PC-9 (cell line): ENCODE measurements around the gene POLG2. TPM values are rescaled to one million over a fixed set of nuclear protein-coding genes. Genes with fewer than 3 reads are reported as not detected.

Experiments used
- BruUV-seq: library from RNA; stranded (reverse); fragments of 400-500 nt; replicated peaks from 2 replicates; lab custom pipeline; 2021; lab: Mats Ljungman, UMichigan
- CTCF ChIA-PET: fragments of 300-600 bp; sonication (Branson Sonifier 250); formaldehyde crosslinking; loops from one replicate; lab custom pipeline; 2022; ENCODE audit warnings: antibody characterized with exemption; lab: Charles Lee
- POLR2A ChIA-PET: fragments of 300-600 bp; sonication (Branson Sonifier 250); formaldehyde crosslinking; loops from one replicate; lab custom pipeline; 2022; ENCODE audit warnings: antibody characterized with exemption; ENCODE audit not compliant: unreplicated experiment; lab: Charles Lee
- DNase-seq, 2 experiments: peaks; one replicate each; pipeline versions ENCODE4 v3.0.0 to v3.0.0-alpha.2; 2015 to 2022; ENCODE audit warnings: mixed read lengths in 1 of 2
- H2AFZ ChIP-seq: fragments of 200-600 bp; sonication (generic); 2 replicates; pipeline ENCODE4 v1.8.1; 2017; ENCODE audit warnings: antibody characterized with exemption
- H3F3A ChIP-seq: fragments of 200-600 bp; sonication (generic); 2 replicates; pipeline ENCODE4 v1.8.1; 2017; ENCODE audit warnings: antibody characterized with exemption, mild to moderate bottlenecking, low read depth; ENCODE audit not compliant: insufficient read depth
- H3K27ac ChIP-seq: fragments of 200-600 bp; sonication (generic); 2 replicates; pipeline ENCODE4 v1.6.1; 2016; ENCODE audit warnings: mixed run types
- H3K27me3 ChIP-seq: fragments of 200-600 bp; sonication (generic); 2 replicates; pipeline ENCODE4 v1.6.1; 2016; ENCODE audit warnings: low read depth, mixed run types; ENCODE audit not compliant: insufficient read depth
- H3K36me3 ChIP-seq: fragments of 200-600 bp; sonication (generic); 2 replicates; pipeline ENCODE4 v1.6.1; 2016; ENCODE audit warnings: low read depth, mixed run types
- H3K4me1 ChIP-seq: fragments of 200-600 bp; sonication (generic); replicated peaks from 2 replicates; pipeline ENCODE4 v1.6.1; 2016; ENCODE audit warnings: mixed run types; ENCODE audit not compliant: insufficient read depth
- H3K4me2 ChIP-seq: fragments of 200-600 bp; sonication (generic); 2 replicates; pipeline ENCODE4 v1.6.1; 2017; ENCODE audit warnings: mixed run types
- H3K4me3 ChIP-seq: fragments of 200-600 bp; sonication (generic); 2 replicates; pipeline ENCODE4 v1.6.1; 2016; ENCODE audit warnings: mixed run types
- H3K79me2 ChIP-seq: fragments of 200-600 bp; sonication (generic); 2 replicates; pipeline ENCODE4 v1.6.1; 2017; ENCODE audit warnings: low read depth, mixed run types
- H3K9me2 ChIP-seq: fragments of 200-600 bp; sonication (generic); 2 replicates; pipeline ENCODE4 v1.8.1; 2017; ENCODE audit warnings: mild to moderate bottlenecking; ENCODE audit not compliant: insufficient read depth
- H3K9me3 ChIP-seq: fragments of 200-600 bp; sonication (generic); 2 replicates; pipeline ENCODE4 v1.8.1; 2016; ENCODE audit warnings: low read depth; ENCODE audit not compliant: insufficient read depth
- H4K20me1 ChIP-seq: fragments of 200-600 bp; sonication (generic); 2 replicates; pipeline ENCODE4 v1.8.1; 2017; ENCODE audit not compliant: insufficient read depth
- CTCF ChIP-seq: fragments of 200-600 bp; sonication (generic); conservative IDR thresholded peaks from 2 replicates; pipeline ENCODE4 v1.6.1; 2017; ENCODE audit warnings: mixed run types, antibody characterized with exemption, mild to moderate bottlenecking, moderate library complexity
- EZH2 ChIP-seq: fragments of 200-600 bp; sonication (generic); IDR thresholded peaks from 2 replicates; pipeline ENCODE4 v1.8.0; 2017; ENCODE audit warnings: antibody characterized with exemption, low read depth
- intact Hi-C: fragments of 100-400 bp; cut with micrococcal nuclease; formaldehyde crosslinking; loops from one replicate; pipeline ENCODE4 v1.10.0; 2022; ENCODE audit not compliant: unreplicated experiment
- total RNA-seq: library from RNA; stranded (reverse); gene quantifications from 2 replicates; pipeline ENCODE4 v1.2.3, GENCODE V29; 2021

Gene POLG2
- total RNA-seq, 1 experiment from 2014 or later = 23.3 TPM

GRCh38 chr17:64499805-64500486 lies 3.1 kb upstream of the POLG2 start:
- Histone ChIP-seq H3K4me2 (peak overlapping the region; percentile 98; the same call in 1 of the 2 replicates), H3K4me3 (no peak overlapping the region), H3K27ac (peak overlapping the region; percentile 90; the same call in 1 of the 2 replicates), H3K9me2 (no peaks in the 10 kb centered on the region), H3K27me3 (no peaks in the 10 kb centered on the region), H3F3A (peaks cover 89% of the 10 kb centered on the region), H3K4me1 (peaks cover 59% of the 10 kb centered on the region), H2AFZ (no peak overlapping the region), H3K36me3 (peaks cover 62% of the 10 kb centered on the region), H3K9me3 (no peaks in the 10 kb centered on the region), H4K20me1 (peaks cover 77% of the 10 kb centered on the region), H3K79me2 (peaks cover 72% of the 10 kb centered on the region)
- DNase-seq = no peak
- POLR2A ChIA-PET = interaction anchor here (0.6 kb wide), 1 partner anchor 49 kb away, joined by 3 read pairs; no protein-coding TSS in a partner anchor
- TF ChIP-seq EZH2 (no peak), CTCF (no peak)
- BruUV-seq = no TSS peak
- CTCF ChIA-PET = no interaction called here
- intact Hi-C loops = loop anchor here (5.0 kb wide), 1 partner anchor 173 kb away; no protein-coding TSS in a partner anchor

- peaks cover 75% of the 10 kb centered on the region for H3F3A ChIP-seq
- no peak for TF ChIP-seq CTCF
- TF ChIP-seq EZH2 = no peak
- peak overlapping the region; percentile 98 for H3K4me2 ChIP-seq
- no peak for DNase-seq
- POLR2A ChIA-PET = interaction anchor here (0.5 to 0.7 kb wide), 4 partner anchors 8 to 249 kb away, joined by 3 to 10 read pairs (median 4); partner anchors contain the start of gene CEP95
- peak overlapping the region; percentile 83; the same call in 1 of the 2 replicates for H3K4me3 ChIP-seq
- no peak overlapping the region for H2AFZ ChIP-seq
- H3K9me2 ChIP-seq = no peaks in the 10 kb centered on the region
- H3K4me1 ChIP-seq = peaks cover 60% of the 10 kb centered on the region
- no peaks in the 10 kb centered on the region for H3K9me3 ChIP-seq
- peaks cover 70% of the 10 kb centered on the region for H3K79me2 ChIP-seq
- no peaks in the 10 kb centered on the region for H3K27me3 ChIP-seq
- peaks cover 54% of the 10 kb centered on the region for H3K36me3 ChIP-seq
- peak overlapping the region; percentile 90 for H3K27ac ChIP-seq
- peaks cover 63% of the 10 kb centered on the region for H4K20me1 ChIP-seq
- CTCF ChIA-PET = interaction anchor here (0.6 to 0.7 kb wide), 2 partner anchors 244 to 561 kb away, joined by 4 to 16 read pairs; no protein-coding TSS in a partner anchor
- BruUV-seq = no TSS peak
- intact Hi-C loops = loop anchor here (5.0 kb wide), 1 partner anchor 171 kb away; no protein-coding TSS in a partner anchor
Observed at GRCh38 chr17:64498308-64499203, 1.7 kb upstream of the POLG2 start.

- H4K20me1 ChIP-seq = peaks cover 53% of the 10 kb centered on the region
- no peaks in the 10 kb centered on the region for H3K9me2 ChIP-seq
- H3K27me3 ChIP-seq = no peaks in the 10 kb centered on the region
- intact Hi-C loops = loop anchor here (1.0 to 5.0 kb wide), 2 partner anchors 55 to 170 kb away; no protein-coding TSS in a partner anchor
- peak overlapping the region; percentile 98 for H3K4me2 ChIP-seq
- peak overlapping the region; percentile 90 for H3K27ac ChIP-seq
- peaks cover 66% of the 10 kb centered on the region for H3F3A ChIP-seq
- no peak for DNase-seq
- ChIA-PET POLR2A (interaction anchor here (0.7 to 1.3 kb wide), 3 partner anchors 8 to 78 kb away, joined by 3 to 10 read pairs (median 5); partner anchors contain the start of genes CEP95 and DDX5), CTCF (interaction anchor here (0.7 kb wide), 1 partner anchor 48 kb away, joined by 3 read pairs; no protein-coding TSS in a partner anchor)
- H2AFZ ChIP-seq = no peak overlapping the region
- peaks cover 60% of the 10 kb centered on the region for H3K79me2 ChIP-seq
- peaks cover 55% of the 10 kb centered on the region for H3K4me1 ChIP-seq
- TF ChIP-seq CTCF = no peak
- TF ChIP-seq EZH2 = no peak
- no peaks in the 10 kb centered on the region for H3K9me3 ChIP-seq
- peaks cover 50% of the 10 kb centered on the region for H3K36me3 ChIP-seq
- no TSS peak for BruUV-seq
- peak overlapping the region; percentile 83 for H3K4me3 ChIP-seq
Observed at GRCh38 chr17:64497565-64498035, 746 bp upstream of the POLG2 start.
